ENCODE data around the gene PGAP1.
"Not testable (repeated sequence)": the region's sequence is repeated elsewhere in the genome, so short reads cannot be mapped to it uniquely, and the experiment has no call there.

The PGAP1 gene

DNA sequence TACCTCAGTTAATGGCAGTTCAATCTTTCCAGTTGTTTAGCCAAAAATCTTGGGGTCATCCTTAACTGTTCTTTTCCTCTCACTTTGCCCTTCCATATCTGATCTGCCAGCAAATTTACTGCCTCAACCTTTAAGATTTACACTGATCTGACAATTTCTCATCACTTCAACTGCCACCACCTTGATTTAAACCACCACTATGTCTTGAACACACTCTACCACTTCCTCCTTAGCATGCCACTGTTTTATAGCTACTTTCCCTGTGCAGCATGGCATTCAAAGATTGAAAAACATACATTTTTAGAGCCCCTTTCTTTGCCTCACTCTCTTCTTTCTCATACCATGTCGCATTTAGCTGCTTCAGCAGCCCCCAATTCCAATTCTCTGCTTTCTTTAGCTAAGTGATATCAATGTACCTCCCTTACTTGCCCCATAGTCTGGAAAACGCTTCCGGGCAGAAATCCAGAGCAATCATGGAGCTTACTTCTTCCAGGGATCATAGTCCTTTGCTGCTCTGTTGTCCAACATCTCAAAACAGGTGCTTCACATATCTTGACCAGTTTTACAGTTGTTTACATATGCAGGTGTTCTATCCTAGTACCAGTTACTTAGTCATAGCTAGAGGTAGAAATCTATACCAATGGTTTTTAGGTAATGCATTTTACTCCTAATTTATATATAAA lies 10.9 kb downstream of the PGAP1 start:
- TF ChIP-seq, protein P1, sequence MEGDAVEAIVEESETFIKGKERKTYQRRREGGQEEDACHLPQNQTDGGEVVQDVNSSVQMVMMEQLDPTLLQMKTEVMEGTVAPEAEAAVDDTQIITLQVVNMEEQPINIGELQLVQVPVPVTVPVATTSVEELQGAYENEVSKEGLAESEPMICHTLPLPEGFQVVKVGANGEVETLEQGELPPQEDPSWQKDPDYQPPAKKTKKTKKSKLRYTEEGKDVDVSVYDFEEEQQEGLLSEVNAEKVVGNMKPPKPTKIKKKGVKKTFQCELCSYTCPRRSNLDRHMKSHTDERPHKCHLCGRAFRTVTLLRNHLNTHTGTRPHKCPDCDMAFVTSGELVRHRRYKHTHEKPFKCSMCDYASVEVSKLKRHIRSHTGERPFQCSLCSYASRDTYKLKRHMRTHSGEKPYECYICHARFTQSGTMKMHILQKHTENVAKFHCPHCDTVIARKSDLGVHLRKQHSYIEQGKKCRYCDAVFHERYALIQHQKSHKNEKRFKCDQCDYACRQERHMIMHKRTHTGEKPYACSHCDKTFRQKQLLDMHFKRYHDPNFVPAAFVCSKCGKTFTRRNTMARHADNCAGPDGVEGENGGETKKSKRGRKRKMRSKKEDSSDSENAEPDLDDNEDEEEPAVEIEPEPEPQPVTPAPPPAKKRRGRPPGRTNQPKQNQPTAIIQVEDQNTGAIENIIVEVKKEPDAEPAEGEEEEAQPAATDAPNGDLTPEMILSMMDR (IDR thresholded peaks at IDR 0.05) = no peak
- no peak for TF ChIP-seq ZFX (IDR thresholded peaks at IDR 0.05; ENCODE audit: borderline replicate concordance)
- H3K27ac ChIP-seq = no peak overlapping the region

DNA sequence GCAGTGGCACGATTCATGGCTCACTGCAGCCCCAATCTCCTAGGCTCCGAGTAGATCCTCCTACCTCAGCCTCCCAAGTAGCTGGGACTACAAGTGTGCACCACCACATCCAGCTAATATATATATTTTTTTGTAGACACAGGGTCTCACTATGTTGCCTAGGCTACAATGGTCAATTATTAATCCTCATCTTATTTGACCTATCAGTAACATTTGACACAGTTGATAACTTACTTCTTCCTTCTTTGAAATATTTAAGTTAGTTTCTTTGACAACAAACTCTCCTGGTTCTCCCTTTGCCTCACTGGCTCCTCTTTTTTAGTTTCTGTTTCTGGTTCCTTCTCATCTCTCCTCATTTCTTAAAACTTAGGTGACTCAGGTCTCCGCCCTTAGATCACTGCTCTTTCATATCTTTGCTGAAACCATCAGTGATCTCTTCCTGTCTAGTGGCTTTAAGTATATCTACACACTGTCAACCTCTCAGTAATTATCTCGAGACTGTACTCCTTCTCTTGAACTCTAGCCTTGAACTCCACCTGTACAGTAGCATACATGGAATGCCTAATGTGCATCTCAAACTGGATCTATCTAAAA lies 11.5 kb downstream of the PGAP1 start:
- TF ChIP-seq ZFX (IDR thresholded peaks at IDR 0.05; ENCODE audit: borderline replicate concordance) = no peak
- TF ChIP-seq, protein P1 (IDR thresholded peaks at IDR 0.05) = no peak
- no peak overlapping the region for H3K27ac ChIP-seq

DNA sequence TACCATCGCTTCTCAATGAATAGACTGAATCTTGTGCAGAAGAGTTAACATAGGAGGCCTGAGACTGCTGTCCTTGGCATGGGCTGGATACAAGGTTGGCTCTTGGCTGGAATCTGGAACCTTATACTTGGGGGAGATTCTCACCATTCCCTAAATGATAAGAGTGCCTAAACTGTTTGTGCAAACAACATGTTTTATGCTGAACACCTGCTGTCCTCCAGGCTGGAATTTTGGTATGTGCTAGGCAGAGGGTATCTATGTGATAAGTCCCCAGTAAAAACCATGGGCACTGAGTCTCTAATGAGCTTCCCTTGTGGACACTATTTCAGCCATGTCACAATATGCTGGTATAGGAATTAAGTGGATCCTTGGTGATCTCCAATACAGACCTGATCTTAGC lies 12.8 kb downstream of the PGAP1 start:
- TF ChIP-seq ZFX (IDR thresholded peaks at IDR 0.05; ENCODE audit: borderline replicate concordance) = no peak
- TF ChIP-seq, protein P1 (IDR thresholded peaks at IDR 0.05) = no peak
- no peak overlapping the region for H3K27ac ChIP-seq

DNA sequence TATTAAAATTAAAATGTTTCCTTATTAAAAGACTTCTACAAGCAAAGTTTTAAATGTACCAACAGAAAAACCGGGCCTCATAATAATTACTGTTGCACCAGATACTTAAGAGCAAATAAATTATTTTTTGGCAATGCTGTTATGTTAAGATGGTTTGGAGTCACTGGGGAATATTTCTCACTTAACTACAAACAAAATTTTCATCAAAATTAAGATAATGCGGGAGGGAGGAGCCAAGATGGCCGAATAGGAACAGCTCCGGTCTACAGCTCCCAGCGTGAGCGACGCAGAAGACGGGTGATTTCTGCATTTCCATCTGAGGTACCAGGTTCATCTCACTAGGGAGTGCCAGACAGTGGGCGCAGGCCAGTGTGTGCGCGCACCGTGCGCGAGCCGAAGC lies 21.1 kb downstream of the PGAP1 start:
- not testable (repeated sequence) for H3K27ac ChIP-seq

DNA sequence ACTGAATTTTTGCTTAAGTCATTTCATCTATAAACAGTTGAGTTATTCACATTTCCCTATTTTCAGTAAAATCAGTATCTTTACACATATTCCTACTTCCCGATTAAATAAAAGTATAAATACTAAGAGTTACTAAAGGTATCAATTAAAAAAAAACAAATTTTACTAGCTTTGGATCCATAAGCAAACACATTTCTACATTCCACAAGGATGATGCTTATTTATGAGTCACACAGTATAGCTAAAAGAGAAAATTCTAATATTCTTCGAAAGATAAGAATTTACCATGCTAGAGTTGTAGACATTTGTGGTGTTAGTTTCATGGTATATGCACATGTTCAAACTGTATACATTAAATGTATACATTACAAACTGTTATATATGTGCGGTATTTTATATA lies 23.7 kb downstream of the PGAP1 start:
- TF ChIP-seq ZFX (IDR thresholded peaks at IDR 0.05; ENCODE audit: borderline replicate concordance) = no peak
- TF ChIP-seq, protein P1 (IDR thresholded peaks at IDR 0.05) = no peak
- no peak overlapping the region for H3K27ac ChIP-seq

DNA sequence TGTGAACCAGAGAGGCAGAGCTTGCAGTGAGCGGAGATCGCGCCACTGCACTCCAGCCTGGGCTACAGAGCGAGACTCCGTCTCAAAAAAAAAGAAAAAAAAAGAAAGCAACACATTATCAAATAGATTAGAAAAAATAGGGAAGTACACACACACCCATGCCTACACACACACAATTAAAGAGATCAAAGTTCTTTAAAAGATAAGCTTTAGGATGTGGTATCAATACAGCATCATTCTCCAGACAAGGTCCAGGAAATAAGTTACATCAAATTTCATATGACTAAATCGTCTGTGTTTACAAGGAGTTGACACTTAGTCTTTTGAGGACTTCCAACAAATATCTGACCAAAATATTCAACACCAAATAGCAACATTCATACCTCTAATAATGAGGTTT lies 25.7 kb downstream of the PGAP1 start:
- H3K27ac ChIP-seq = no peak overlapping the region
- TF ChIP-seq, protein P1 (IDR thresholded peaks at IDR 0.05) = no peak
- TF ChIP-seq ZFX (IDR thresholded peaks at IDR 0.05; ENCODE audit: borderline replicate concordance) = no peak

DNA sequence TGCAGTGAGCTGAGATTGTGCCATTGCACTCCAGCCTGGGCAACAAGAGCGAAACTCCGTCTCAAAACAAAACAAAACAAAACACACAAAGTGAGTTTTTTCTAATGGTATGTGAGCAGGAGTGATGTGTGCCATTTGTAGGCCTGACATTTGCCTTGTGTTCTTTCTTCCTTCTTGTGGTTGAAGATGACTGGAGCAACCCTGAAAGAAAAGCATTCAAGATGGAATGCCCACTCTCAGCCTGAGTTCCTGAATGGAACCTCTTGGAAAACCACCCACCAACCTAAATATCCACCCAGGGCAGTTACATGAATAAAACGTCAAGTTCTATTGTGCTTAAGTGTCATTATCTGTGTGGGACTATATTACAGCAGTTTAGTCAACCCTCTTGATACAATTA lies 26.5 kb downstream of the PGAP1 start:
- no peak for TF ChIP-seq ZFX (IDR thresholded peaks at IDR 0.05; ENCODE audit: borderline replicate concordance)
- TF ChIP-seq, protein P1 (IDR thresholded peaks at IDR 0.05) = no peak
- H3K27ac ChIP-seq = no peak overlapping the region
